Measurements from ENCODE around the gene MRPL46. TPM values are rescaled to one million over a fixed set of nuclear protein-coding genes. Genes with fewer than 3 reads are reported as not detected.

Gene MRPL46
- total and polyA plus RNA-seq, 2 of the 8 experiments (the other 6 are each of a cell fraction or from before 2014, with no cell fraction given), result 17.2 to 24.5 TPM

- WGBS, 2 experiments (ENCODE audit: extremely low coverage in 1 of 2, insufficient coverage in 1 of 2, insufficient read length in 1 of 2, insufficient replicate concordance in 2 of 2, low coverage in 1 of 2, low lambda C conversion rate in 2 of 2, missing lambda C conversion rate in 1 of 2), result 84% methylated on average over 9 of the region's 9 CpGs; no CpG with 5 or more reads in 1 of the 2 experiments
- H3K23me2 ChIP-seq (ENCODE audit: low read depth, low read length), result no peaks in the 10 kb centered on the region; the same call in 1 of the 2 replicates
- no peak overlapping the region for H3K18ac ChIP-seq (ENCODE audit: extremely low read depth, low read length)
- no peaks in the 10 kb centered on the region for H4K20me1 ChIP-seq (replicated peaks in 1 of 2; ENCODE audit: control insufficient read depth in 1 of 2, insufficient read depth in 2 of 2, low read length in 2 of 2)
- CTCF ChIA-PET (ENCODE audit: partially characterized antibody), result interaction anchor here (0.7 to 2.5 kb wide), 10 partner anchors 8 to 185 kb away, joined by 3 to 8 read pairs (median 4); no protein-coding TSS in a partner anchor
- H3K4me2 ChIP-seq (ENCODE audit: insufficient read depth in 1 of 2, low read depth in 2 of 2, low read length in 2 of 2), result no peak overlapping the region
- no peak overlapping the region for H2BK5ac ChIP-seq (ENCODE audit: low read depth, low read length)
- H3K4me3 ChIP-seq (ENCODE audit: extremely low read depth in 1 of 4, insufficient read depth in 2 of 4, low read depth in 3 of 4, low read length in 4 of 4), result no peak overlapping the region
- no peaks in the 10 kb centered on the region for H3K79me2 ChIP-seq (ENCODE audit: control insufficient read depth in 1 of 2, insufficient read depth in 2 of 2, low read length in 2 of 2)
- H3K36me3 ChIP-seq (ENCODE audit: control insufficient read depth in 2 of 4, insufficient read depth in 4 of 4, low read length in 3 of 4), result no peaks in the 10 kb centered on the region
- H4K91ac ChIP-seq (replicated peaks; ENCODE audit: insufficient read length, low read length), result no peak overlapping the region
- H2BK12ac ChIP-seq (ENCODE audit: low read depth, low read length), result no peak overlapping the region
- no peak overlapping the region for H3K9ac ChIP-seq (replicated peaks in 1 of 4; ENCODE audit: extremely low read depth in 1 of 4, low read depth in 3 of 4, low read length in 3 of 4)
- H3K14ac ChIP-seq (ENCODE audit: insufficient read length), result no peak overlapping the region
- no peak overlapping the region for H3K27ac ChIP-seq (ENCODE audit: low read depth, low read length)
- H3K4me1 ChIP-seq (replicated peaks in 1 of 4; ENCODE audit: control insufficient read depth in 3 of 4, insufficient read depth in 4 of 4, low read length in 3 of 4), result no peaks in the 10 kb centered on the region
- FAIRE-seq (no peak), DNase-seq (ENCODE audit: low read depth in 1 of 2, low spot score in 2 of 2) (no peak)
- H3K79me1 ChIP-seq (ENCODE audit: low read depth, low read length), result no peaks in the 10 kb centered on the region
- no peak overlapping the region for H2AFZ ChIP-seq (ENCODE audit: low read length)
- no peak overlapping the region for H2AK5ac ChIP-seq (ENCODE audit: low read depth, low read length)
- no peak overlapping the region for H2BK120ac ChIP-seq (replicated peaks; ENCODE audit: low read depth, low read length)
- no peaks in the 10 kb centered on the region for H3K27me3 ChIP-seq (replicated peaks in 1 of 4; ENCODE audit: control insufficient read depth in 3 of 4, extremely low read depth in 1 of 4, insufficient read depth in 3 of 4, low read length in 3 of 4)
- H2BK15ac ChIP-seq (ENCODE audit: low read length), result no peak overlapping the region
- POLR2A ChIA-PET (ENCODE audit: partially characterized antibody), result interaction anchor here (0.9 kb wide), 1 partner anchor 27 kb away, joined by 3 read pairs; no protein-coding TSS in a partner anchor
- no peak overlapping the region for H4K8ac ChIP-seq (ENCODE audit: extremely low read depth, insufficient read depth, low read length)
- no peak overlapping the region for H3K23ac ChIP-seq (ENCODE audit: insufficient read length)
- H4K5ac ChIP-seq (ENCODE audit: insufficient read length, low read depth, low read length), result no peak overlapping the region
- H2BK20ac ChIP-seq (ENCODE audit: low read length), result no peak overlapping the region
- H3K4ac ChIP-seq (replicated peaks; ENCODE audit: insufficient read length, low read depth, low read length), result no peak overlapping the region
- no peak overlapping the region for H3K56ac ChIP-seq (replicated peaks; ENCODE audit: insufficient read length, low read depth, low read length)
- no peaks in the 10 kb centered on the region for H3K9me3 ChIP-seq (ENCODE audit: insufficient read depth in 2 of 2, low read depth in 1 of 2, low read length in 1 of 2)
- TF ChIP-seq CBX8 (IDR thresholded peaks at IDR 0.05; ENCODE audit: borderline replicate concordance, low read depth, low read length) (no peak), SIX5 (IDR thresholded peaks at IDR 0.05; ENCODE audit: low read depth, low read length) (no peak), TAF1 (IDR thresholded peaks at IDR 0.05; ENCODE audit: low read depth, low read length) (no peak), SP1 (IDR thresholded peaks at IDR 0.05; ENCODE audit: low read depth, low read length) (no peak), BCL11A (IDR thresholded peaks at IDR 0.05; ENCODE audit: low read depth in 2 of 2, low read length in 2 of 2) (no peak), TEAD4 (IDR thresholded peaks at IDR 0.05; ENCODE audit: low read depth, low read length) (no peak), SP2 (IDR thresholded peaks at IDR 0.05; ENCODE audit: low read length) (no peak), CBX5 (IDR thresholded peaks at IDR 0.05; ENCODE audit: low read depth, low read length) (no peak), SAP30 (IDR thresholded peaks at IDR 0.05; ENCODE audit: insufficient read depth, insufficient replicate concordance, low read length) (no peak), E2F6 (IDR thresholded peaks at IDR 0.05) (no peak), CHD2 (IDR thresholded peaks at IDR 0.05; ENCODE audit: low read length) (no peak), PHF8 (conservative IDR thresholded peaks at IDR 0.05; ENCODE audit: low read depth, low read length) (no peak)
- TF ChIP-seq, protein P1, sequence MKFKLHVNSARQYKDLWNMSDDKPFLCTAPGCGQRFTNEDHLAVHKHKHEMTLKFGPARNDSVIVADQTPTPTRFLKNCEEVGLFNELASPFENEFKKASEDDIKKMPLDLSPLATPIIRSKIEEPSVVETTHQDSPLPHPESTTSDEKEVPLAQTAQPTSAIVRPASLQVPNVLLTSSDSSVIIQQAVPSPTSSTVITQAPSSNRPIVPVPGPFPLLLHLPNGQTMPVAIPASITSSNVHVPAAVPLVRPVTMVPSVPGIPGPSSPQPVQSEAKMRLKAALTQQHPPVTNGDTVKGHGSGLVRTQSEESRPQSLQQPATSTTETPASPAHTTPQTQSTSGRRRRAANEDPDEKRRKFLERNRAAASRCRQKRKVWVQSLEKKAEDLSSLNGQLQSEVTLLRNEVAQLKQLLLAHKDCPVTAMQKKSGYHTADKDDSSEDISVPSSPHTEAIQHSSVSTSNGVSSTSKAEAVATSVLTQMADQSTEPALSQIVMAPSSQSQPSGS (IDR thresholded peaks at IDR 0.05; ENCODE audit: low read length), result no peak
Measured at GRCh38 chr15:88428053-88428452, 39.1 kb downstream of the MRPL46 start.

Measured in H1 (cell line).